ENCODE data around the gene PIGW.

PIGW gene

GRCh38 chr17:36546418-36547093 lies 11.8 kb downstream of the PIGW start:
- no peak for DNase-seq

GRCh38 chr17:36547776-36548175 lies 13.0 kb downstream of the PIGW start:
- no peak for DNase-seq

- no peak for DNase-seq
Observed at GRCh38 chr17:36550491-36551417, 16.0 kb downstream of the PIGW start.

GRCh38 chr17:36553459-36553858 lies 18.7 kb downstream of the PIGW start:
- no peak for DNase-seq

- DNase-seq: no peak
Observed at GRCh38 chr17:36566081-36566480, 31.3 kb downstream of the PIGW start.

- no peak for DNase-seq
Observed at GRCh38 chr17:36575028-36575427, 40.2 kb downstream of the PIGW start.

GRCh38 chr17:36576793-36577192 lies 42.0 kb downstream of the PIGW start:
- DNase-seq: no peak

- DNase-seq: no peak
Observed at GRCh38 chr17:36578671-36579070, 43.9 kb downstream of the PIGW start.

- DNase-seq: no peak
Observed at GRCh38 chr17:36583787-36584186, 49.0 kb downstream of the PIGW start.

GRCh38 chr17:36586138-36586537 lies 51.4 kb downstream of the PIGW start:
- DNase-seq: no peak
